Cortex of kidney (tissue), 1 donor: ENCODE data around the gene ARID3B.

Source experiments
- DNase-seq: peaks from one replicate; lab custom pipeline; 2025; lab: John Stamatoyannopoulos, UW

Gene ARID3B

DNA sequence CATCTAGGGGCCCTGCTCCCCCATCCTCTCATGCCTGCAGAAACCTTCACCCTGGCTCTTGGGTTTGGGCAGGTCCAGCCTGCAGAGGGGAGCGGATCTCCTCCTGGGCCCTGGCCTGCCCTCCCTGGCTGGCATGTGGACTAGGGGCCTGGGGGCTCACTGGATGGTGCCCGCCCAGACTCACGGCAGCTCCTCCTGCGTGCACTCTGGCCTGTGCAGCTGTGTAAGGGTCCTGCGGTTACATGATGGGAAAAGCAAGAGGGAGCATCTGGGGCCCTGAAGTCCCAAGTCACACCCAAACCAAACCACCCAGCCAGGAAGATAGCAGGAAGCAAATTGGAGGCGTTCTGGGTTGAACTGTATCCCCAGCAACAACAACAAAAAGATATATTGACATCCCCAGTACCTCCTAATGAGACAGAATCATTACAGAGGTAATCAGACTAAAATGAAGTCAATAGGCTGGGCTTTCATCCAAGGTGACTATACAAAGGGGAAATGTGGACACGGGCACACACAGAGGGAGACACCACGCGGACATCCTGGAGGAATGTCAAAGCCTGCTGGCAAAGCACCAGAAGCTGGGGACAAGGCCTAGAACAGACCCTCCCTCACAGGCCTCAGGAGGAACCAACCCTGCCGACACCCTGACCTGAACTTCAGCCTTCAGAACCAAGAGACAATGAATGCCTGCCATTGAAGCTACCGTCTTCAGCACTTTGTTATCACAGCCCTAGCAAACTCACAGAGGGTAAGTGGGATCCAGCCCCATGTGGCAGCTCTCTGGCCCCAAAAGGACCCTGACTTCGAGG is 64.2 kb downstream of the ARID3B start:
- no peak for DNase-seq

DNA sequence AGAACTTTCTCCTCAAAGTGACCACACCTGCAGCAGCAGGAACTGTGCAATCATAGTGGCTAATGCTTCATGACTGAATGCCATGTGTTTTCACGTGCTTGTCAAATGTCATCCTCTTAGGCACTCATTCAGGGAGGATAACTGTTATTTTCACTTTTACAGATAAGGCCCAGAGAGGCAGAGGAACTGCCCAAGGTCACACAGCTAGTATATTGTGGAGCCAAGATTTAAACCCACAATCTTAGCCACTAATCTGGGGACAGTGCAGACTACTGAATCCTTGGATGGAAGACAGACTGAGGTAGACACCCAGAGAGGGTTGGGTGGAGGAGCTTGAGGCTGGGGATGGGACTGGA is 64.8 kb downstream of the ARID3B start:
- no peak for DNase-seq

DNA sequence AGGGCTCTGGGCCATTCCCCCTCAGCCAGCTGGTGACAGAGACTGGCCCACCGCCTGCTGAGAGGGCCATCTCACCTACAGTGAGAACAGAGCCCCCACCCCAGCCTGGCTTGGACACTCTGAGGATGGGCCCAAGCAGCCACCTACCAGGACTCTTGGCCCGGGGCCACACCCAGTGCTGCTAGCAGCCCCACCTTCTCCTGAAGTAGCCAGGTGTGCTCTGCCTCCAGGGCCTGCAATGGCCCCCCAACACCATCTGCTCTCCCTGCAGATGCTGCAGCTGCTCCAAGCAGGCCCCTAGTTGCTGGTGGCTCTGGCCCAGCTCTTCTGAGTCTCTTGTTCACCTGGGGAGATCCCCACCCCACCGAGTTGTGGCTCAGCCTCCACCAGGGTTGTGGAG is 67.8 kb downstream of the ARID3B start:
- DNase-seq: no peak

DNA sequence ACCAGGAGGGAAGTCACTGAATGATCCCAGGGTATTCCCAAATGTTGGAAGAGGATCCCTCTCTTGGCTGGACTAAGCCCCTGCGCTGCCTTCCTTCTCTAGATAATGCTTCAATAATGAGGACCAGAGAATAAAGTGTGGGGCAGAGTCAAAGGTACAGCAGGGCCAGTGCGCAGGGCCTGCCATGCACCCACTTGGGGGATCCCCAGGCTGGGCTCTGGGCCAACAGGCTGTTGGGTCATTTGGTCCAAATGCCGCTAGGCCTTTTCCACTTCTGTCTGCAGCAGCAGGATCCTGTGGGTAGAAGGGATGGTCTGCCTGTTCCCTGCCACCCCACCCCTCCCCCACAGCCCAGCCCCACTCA is 68.9 kb downstream of the ARID3B start:
- no peak for DNase-seq

DNA sequence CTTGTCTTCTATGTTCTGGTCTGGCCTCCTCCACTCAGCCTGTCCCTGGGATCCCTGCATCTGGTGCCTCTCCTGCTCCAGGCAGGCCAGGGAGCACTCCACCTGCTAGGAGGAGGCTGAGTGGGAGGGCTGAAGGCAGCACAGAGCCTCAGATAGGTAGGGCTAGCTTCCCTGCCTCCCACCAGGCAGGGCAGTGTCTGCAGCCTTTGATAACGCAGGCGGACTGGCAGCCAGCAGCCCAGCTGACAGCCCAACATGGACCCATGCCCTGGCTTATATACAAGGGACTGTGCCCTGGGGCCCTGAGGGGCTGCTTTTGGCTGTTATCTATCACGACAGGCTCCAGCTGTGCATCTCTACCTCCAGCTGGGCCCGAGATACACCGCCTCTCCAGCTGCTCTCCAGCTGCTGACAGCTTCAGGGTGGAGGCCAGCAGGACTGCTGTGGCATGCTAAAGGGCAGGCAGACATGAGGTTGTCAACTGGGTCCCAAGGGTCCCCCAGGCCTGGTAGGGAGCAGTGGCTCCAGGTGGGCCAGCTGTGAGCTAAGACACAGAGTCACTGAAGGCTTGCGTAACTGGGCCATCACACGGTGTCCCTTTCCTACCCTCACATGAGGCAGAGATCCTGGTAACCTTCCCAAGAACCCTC is 69.4 kb downstream of the ARID3B start:
- no peak for DNase-seq

DNA sequence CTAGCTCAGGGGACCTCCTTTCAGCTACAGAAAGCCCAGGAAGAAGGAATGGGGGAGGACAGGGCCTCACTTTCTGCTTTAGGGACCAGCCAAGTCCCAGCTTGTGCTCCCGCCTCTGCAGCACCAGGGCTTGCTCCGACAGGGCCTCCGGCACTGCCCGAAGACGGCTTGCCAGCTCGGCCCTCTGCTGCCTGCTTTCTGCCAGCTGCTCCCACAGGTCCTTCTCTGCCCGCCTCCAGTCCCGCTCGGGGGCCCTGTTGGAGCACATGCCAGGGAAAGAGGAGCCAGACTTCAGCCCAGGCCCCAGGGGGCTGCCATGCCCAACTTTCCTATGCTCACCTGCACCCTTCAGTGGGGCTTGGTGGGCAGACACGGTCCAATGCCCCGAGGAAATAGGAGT is 70.3 kb downstream of the ARID3B start:
- DNase-seq: no peak

DNA sequence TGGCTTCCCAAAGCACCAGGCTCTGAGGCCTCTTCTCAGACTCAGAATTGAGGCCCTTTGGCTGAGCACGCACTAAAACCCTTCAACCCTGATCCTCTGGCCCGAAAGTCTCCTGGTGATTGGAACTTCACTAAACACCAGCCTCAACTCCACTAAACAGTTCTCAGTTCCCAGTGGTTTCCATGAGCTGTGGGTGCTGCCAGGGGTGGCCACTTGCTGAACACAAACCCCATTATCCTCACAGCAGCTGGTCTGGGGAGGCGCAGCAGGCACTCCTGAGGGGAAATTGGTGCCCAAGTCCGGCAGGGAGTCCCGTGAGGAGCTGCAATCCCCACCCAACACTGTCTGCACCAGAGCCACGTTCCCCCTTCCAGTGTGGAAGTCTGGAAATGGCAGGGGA is 70.8 kb downstream of the ARID3B start:
- no peak for DNase-seq

DNA sequence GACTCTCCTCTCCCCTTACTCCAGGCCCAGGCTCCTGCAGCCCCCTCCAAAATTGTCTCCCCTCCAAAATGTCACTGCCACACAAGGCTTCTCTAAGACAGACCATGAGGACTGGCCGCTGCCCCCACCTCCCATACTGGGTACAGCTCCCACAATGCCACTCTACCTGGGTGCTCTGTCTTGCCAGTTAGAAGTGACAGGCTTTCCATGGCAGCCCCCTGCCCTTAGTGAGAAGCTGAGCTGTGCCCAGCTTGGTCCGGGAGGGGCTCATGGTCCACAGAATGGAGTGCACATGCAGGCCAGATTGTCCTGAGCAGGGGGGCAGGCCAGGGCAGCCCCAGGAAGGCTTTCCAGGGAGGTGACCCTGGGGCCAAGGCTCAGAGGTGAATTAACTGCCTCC is 71.7 kb downstream of the ARID3B start:
- no peak for DNase-seq

DNA sequence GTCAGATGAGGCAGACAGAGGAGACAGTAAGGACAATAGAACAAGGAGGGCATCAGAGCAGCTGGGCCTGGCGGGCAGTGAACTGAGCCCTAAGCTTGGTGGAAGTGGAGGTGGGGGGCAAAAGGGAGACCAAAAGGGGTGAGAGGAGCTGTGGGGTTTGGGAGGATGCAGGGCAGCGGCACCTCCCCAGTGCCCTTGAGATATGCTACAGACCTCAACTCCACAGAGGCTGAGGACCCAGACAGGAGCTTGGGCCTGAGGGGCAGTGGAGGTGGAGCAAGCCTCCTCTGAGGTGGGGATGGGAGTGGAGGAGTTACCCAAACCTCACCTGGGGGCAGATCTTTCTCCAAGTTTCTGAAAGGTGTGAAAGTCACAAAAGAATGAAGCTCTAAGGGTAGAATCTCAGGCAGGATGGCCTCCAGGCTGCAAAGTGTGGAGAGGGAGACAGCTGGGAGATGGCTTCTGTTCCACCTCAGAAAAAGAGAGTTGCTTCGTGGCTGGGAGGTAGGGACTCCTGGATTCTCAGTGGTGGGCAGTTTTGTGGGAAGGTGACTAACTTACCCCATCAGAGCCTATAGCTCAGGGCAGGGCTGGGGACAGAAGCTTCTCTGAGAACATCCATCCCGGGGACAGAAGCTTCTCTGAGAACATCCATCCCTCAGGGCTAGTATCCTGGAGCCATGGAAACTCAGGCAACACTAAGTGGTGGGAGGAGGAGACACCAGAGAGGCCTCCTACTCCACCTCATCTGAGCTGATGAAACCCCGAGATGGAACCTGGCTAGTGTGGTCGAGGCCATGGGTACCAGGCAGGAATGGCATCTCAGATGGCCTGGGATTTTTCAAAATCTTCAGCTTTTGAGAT is 72.3 kb downstream of the ARID3B start:
- no peak for DNase-seq

DNA sequence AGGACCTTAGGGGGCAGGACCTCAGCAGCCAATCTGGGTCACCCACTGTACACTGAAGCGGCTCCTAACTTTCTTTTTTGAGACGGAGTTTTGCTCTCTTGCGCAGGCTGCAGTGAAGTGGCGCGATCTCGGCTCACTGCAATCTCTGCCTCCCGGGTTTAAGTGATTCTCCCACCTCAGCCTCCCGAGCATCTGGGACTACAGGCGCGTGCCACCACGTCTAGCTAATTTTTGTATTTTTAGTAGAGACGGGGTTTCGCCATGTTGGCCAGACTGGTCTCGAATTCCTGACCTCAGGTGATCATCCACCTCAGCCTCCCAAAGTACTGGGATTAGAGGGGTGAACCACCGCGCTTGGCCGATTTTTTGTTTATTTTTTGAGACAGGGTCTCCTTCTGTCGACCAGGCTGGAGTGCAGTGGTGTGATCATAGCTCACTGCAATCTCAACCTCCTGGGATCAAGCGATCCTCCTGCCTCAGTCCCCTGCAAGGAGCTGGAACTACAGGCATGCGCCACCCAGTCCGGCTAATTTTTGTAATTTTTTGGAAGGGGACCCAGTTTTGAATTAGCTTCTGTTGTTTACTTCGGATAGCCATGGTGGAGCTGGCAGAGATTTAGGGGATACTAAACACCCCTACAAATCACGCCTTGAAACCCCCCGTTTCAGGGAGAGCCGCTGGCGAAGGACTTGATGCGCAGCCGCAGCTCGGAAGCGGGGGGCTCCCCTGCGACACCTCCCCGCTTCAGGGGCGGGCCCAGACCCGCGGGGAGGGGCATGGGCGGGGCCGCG is 73.1 kb downstream of the ARID3B start:
- no peak for DNase-seq

DNA sequence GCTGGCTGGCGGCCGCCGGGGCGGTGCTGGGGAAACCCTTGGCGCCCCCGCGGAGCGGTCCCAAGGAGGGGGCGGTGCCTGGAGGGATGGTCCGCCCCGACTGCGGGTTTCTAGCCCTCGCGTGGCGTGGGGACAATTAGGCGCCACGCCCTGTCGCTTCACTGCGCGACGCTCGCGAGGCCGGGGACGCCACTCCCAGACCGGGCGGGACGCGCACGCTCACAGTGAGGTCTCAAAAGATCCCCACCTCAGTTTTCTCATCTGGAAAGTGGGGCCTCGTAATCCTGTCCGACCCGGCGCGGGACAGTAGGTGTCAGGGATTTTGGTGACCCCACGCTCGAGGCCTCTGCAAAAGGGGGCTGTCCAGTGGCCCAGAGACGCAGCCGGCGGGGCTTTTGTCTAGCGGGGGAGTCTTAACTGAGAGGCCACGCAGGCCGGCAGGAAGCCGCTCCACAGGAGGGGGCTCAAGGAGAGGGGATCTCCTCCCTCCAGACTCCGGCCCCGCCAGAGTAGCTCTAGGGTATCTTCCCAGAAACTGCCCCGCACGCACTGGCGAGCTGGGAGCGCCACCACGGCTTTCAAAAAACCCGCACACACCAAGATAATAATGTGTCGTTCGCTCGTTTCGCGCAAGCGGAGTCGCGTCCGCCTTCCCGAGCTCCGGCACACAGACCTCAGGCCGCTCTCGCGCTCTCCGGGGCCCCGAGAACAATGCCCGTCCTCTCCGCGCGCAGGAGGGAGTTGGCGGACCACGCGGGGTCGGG is 73.9 kb downstream of the ARID3B start:
- DNase-seq: no peak

DNA sequence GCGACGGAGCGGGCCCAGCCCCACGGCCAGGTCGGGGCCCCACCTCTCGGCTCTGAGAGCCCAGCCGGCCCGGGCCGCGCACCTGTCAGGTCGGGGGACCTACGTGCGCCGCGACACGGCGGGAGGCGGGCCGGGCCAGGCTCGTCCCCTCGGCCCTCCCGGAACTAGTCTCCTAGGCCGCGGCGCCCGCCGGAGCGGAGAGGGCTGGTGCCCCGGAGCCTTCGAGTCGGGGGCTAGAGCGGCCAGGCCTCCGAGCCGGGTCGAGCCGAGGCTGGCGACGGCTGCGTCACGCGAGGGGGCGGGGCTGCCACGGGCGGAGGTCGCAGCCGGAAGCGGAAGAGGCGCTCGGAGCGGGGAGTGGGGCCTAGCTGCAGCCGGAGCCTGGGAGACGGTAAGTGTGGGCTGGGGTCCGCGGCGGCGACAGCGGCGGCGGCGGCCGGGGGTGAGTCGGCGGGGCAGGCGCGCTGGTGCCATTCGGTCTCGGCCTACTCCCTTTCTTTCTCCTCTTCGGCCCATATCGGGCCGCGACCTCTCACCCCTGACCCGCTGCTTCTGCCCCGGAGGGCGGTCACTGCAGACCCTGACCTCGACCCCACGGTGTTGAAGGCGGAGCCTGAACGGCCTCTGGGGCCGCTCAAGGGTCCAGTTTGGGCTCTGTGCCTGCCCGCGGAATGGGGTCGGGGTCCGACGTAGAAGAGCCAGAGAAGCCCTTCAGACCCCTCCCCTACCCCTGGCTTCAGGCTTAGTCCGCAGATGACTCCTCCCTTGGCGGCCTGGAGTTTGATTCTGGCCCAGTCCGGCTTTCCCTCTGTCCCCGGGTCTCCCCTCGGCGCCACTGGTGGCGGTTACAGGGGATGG is 74.7 kb downstream of the ARID3B start, which contains the start of gene CLK3:
CLK3 (plus strand) TSS at position 329 of the 858 bp plus-strand sequence. CDS start 3,361 bp downstream, outside the sequence.
- peak; percentile 42 for DNase-seq

DNA sequence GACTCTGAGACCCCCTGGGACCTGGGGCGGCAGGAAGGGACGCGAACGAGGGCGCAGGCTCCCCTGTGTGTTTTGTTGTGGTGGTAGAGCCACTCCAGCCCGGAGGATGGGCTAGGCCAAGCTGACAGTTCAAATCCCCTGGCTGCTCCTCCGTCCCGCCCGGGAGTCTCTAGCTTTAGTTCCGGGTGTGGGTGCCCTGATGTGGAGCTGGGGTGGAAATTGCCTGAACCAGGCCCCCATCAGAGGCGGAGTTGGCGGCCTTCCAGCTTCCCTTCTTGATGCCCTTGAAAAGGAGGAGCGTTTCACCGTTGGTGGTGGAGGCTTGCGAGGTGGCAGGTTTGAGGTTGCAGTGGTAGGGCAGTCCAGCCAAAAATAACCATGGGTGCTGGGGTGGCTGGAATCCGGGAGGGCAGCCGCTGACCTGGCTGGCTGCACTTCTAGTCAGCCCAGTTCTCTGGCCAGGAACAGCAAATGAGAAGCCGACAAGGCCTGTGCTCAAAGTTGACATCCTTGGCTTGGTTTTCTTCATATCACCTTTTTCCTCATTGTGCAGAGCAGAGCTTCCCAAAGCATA is 75.4 kb downstream of the ARID3B start:
- no peak for DNase-seq

DNA sequence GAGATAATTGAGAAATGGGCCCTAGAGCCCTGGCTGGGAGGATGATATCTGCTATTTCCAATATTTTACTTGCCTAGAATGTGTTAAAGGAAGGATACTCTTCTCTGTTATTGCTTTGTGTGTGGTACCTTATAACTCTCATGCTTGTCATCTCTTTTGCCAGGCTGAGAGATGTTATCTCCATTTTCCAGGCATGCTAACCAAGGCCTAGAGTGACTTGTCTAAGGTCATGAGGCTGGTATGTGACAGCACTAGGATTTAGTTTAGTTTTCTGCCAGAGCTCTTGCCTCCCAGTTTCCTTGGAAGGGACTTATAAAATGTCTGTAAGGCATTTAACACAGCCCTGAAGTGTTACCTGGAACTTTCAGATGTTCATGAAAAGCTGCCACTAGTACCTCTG is 76.0 kb downstream of the ARID3B start:
- no peak for DNase-seq

DNA sequence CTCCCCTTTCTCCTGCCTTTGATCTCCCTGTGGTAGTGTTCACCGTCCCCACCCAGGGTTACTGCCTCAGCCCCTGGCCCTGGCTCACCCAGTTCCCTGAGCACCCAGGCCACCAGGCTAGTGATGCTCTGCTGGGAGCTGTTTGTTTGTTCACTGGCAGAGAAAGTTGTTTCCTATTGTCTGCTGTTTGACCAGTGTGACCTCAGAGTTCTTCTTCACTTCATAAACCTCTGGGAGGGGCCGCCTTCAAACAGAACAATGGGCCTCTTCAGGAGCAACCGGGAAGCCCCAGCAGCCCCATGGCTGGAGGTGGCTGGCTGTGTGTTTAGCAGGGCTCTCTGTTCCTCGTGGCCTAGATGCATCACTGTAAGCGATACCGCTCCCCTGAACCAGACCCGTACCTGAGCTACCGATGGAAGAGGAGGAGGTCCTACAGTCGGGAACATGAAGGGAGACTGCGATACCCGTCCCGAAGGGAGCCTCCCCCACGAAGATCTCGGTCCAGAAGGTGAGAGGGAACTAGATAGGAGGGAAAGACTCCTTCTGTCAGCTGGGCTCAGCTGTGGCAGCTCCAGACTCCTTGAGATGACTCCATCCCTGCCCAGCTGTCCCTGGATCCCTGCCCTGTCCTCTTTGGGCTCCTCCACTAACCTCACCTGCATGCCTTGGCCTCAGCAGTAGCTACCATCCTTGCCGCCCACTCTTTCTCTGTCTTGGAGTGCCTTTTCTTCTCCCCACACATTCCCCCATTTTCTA is 78.0 kb downstream of the ARID3B start:
- no peak for DNase-seq

DNA sequence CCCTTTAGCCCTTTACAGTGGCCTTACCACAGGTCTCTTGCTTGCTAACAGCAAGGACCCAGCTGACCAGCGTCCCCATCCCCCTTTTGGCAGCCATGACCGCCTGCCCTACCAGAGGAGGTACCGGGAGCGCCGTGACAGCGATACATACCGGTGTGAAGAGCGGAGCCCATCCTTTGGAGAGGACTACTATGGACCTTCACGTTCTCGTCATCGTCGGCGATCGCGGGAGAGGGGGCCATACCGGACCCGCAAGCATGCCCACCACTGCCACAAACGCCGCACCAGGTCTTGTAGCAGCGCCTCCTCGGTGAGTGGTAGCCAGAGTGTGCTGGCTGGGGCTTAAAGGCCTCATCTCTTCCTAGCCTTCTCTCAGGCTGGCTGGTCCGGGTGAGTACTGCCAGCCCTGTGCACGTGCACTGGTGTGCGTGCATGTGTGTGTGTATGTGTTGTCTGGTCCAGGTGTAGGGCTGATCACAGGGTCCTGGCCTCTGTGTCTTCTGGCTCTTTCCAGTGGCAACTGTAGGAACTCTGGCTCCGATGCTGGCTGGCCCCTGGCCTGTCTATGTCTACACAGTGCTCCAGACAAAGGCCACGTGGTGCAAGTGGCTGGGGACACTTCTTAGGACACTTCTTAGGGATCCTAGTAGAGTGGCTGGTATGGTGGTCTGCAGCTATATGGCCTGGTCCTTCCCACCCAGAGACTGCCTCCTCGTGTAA is 79.1 kb downstream of the ARID3B start:
- DNase-seq: no peak

DNA sequence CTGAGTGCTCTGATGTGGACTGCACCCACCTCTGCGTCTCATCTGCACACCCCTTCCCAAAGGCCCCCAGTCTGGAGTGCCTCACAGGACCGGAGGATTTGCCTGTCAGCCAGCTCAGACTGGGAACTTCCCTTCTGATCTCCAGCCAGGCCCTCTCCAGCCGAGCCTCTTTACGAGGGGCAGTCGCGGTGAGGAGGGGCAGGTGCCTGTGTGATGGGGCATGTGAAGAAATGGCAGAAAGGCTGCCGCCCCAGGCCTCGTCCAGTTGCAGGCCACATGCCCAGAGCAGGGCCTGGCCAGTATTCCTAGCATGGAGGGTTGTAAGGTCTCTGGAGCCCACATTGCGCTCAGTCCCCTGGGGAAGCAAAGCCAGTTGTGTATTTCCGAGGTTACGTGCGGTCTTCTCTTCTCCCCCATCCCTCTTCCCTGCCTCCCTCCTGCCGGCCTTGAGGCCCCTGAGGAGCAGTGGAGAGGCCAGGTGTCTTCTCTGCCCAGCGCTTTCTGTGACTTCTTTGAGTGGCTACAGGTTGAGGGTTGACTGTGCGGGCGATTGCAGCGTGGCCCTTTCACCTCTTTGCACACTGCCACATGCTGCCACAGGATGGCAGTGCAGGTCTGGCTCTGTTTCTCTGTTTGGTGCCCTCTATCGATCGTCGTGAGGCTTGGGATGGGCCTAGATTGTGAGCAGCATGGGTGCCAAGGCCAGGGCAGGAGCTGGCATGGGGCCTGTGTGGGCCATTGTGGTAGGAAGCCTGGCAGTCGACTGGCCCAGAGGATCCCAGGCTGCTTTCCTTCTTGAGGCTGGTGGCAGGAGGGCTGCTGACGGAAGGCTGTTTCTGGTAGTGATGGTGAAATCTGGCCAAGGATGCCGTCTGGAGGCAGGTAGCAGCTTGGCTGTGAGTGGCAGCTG is 79.9 kb downstream of the ARID3B start:
- no peak for DNase-seq
